ENCODE measurements around the gene GMPPA. TPM values are rescaled to one million over a fixed set of nuclear protein-coding genes. Genes with fewer than 3 reads are reported as not detected.

Gene GMPPA
- total RNA-seq, 1 donor from 2014 or later, result 42.5 TPM

DNA sequence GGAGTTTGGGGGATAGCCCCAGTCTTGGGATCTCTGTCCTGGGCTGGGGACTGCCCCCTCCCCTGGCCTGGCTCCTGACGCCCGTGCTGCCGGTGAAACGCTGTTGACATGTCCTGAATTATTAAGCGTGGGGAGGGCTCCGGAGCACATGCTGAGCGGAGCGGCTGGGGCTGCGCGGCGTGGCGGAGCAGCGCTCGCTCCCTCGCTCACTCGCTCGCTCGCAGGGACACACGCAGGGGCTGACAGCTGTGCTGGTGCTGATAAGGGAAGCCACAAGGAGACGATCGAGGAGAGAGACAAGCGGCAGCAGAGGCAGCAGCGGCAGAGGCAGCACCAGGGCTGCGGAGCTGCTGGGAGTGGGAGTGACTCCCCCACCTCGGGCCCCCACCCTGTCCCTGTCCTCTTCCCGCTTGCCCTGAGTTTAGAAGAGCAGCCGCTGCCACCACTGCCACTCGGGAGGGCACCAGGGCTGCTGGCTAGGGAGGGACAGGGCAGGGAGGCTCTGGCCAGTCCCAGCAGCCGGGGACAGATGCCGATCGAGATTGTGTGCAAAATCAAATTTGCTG is 15.6 kb downstream of the GMPPA start, which contains the start of gene ASIC4:
Gene ASIC4 (plus strand): TSS at position 287 of the 566 bp plus-strand sequence. CDS start 243 bp downstream, at position 530.
- no peak for DNase-seq (ENCODE audit: extremely low spot score, unreplicated experiment)
- Mint-ChIP-seq H3K36me3 (ENCODE audit: unreplicated experiment) (no peaks in the 10 kb centered on the region), H3K27ac (ENCODE audit: unreplicated experiment) (no peak within 1 kb of the TSS), H3K27me3 (ENCODE audit: unreplicated experiment) (peaks cover 66% of the 10 kb centered on the region), H3K4me1 (ENCODE audit: unreplicated experiment) (peaks cover 25% of the 10 kb centered on the region), H3K9me3 (ENCODE audit: unreplicated experiment) (no peaks in the 10 kb centered on the region), H3K4me3 (ENCODE audit: unreplicated experiment) (no peak within 1 kb of the TSS)
- no peak for TF ChIP-seq CTCF (IDR thresholded peaks at IDR 0.05)

DNA sequence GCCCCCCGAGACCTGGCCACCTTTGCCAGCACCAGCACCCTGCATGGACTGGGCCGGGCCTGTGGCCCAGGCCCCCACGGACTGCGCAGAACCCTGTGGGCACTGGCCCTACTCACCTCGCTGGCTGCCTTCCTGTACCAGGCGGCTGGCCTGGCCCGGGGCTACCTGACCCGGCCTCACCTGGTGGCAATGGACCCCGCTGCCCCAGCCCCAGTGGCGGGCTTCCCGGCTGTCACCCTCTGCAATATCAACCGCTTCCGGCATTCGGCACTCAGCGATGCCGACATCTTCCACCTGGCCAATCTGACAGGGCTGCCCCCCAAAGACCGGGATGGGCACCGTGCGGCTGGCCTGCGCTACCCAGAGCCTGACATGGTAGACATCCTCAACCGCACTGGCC is 16.1 kb downstream of the GMPPA start:
- peaks cover 66% of the 10 kb centered on the region for H3K27me3 Mint-ChIP-seq (ENCODE audit: unreplicated experiment)
- H3K36me3 Mint-ChIP-seq (ENCODE audit: unreplicated experiment), result no peaks in the 10 kb centered on the region
- peaks cover 20% of the 10 kb centered on the region for H3K4me1 Mint-ChIP-seq (ENCODE audit: unreplicated experiment)
- H3K9me3 Mint-ChIP-seq (ENCODE audit: unreplicated experiment), result no peaks in the 10 kb centered on the region
- no peak overlapping the region for H3K4me3 Mint-ChIP-seq (ENCODE audit: unreplicated experiment)
- H3K27ac Mint-ChIP-seq (ENCODE audit: unreplicated experiment), result no peak overlapping the region
- no peak for TF ChIP-seq CTCF (IDR thresholded peaks at IDR 0.05)
- DNase-seq (ENCODE audit: extremely low spot score, unreplicated experiment), result no peak

DNA sequence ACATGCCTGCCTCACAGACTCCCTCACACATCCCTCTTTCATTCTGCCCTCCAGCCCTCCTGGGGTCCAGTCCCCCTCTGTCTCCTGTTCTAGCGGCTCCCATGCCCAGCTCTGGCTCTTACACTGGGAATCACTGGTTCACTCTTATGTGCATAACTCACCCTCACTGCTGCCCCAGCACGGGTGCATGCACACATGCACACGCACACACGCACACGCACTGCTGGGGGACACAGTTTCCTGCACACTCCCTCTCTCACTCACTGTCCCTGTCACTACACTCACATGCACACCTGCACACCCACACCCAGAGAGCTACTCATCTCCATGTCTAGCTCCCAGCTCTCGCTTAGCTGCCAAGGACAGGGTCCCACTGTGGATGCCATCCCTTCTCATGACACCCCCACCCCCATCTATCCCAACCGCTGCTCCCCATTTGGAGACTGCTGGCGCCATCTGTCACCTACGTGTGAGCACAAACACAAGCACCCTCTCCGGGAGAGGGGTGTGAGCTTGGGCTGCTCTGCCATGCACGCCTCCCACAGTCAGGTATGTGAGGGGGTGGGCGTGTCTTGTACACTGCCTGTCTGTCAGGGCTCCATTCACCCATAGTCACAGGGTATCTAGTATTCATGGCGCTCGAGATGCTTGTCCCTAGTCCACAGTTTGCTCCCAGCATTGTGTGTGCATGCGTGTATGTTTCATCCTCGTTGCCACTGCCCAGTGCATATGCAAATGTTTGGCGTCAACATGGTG is 17.4 kb downstream of the GMPPA start:
- peaks cover 15% of the 10 kb centered on the region for H3K4me1 Mint-ChIP-seq (ENCODE audit: unreplicated experiment)
- H3K9me3 Mint-ChIP-seq (ENCODE audit: unreplicated experiment), result no peaks in the 10 kb centered on the region
- no peak for DNase-seq (ENCODE audit: extremely low spot score, unreplicated experiment)
- no peak for TF ChIP-seq CTCF (IDR thresholded peaks at IDR 0.05)
- H3K36me3 Mint-ChIP-seq (ENCODE audit: unreplicated experiment), result no peaks in the 10 kb centered on the region
- H3K4me3 Mint-ChIP-seq (ENCODE audit: unreplicated experiment), result no peak overlapping the region
- peaks cover 59% of the 10 kb centered on the region for H3K27me3 Mint-ChIP-seq (ENCODE audit: unreplicated experiment)
- no peak overlapping the region for H3K27ac Mint-ChIP-seq (ENCODE audit: unreplicated experiment)

- peaks cover 57% of the 10 kb centered on the region for H3K27me3 Mint-ChIP-seq (ENCODE audit: unreplicated experiment)
- no peaks in the 10 kb centered on the region for H3K36me3 Mint-ChIP-seq (ENCODE audit: unreplicated experiment)
- no peaks in the 10 kb centered on the region for H3K9me3 Mint-ChIP-seq (ENCODE audit: unreplicated experiment)
- peaks cover 24% of the 10 kb centered on the region for H3K4me1 Mint-ChIP-seq (ENCODE audit: unreplicated experiment)
- no peak overlapping the region for H3K27ac Mint-ChIP-seq (ENCODE audit: unreplicated experiment)
- no peak for DNase-seq (ENCODE audit: extremely low spot score, unreplicated experiment)
- no peak overlapping the region for H3K4me3 Mint-ChIP-seq (ENCODE audit: unreplicated experiment)
- TF ChIP-seq CTCF (IDR thresholded peaks at IDR 0.05), result no peak
These were observed 18.2 kb downstream of the GMPPA start for GRCh38 chr2:219516888-219517287.

GRCh38 chr2:219517954-219518778 is 19.5 kb downstream of the GMPPA start:
- Mint-ChIP-seq H3K4me1 (ENCODE audit: unreplicated experiment) (peaks cover 23% of the 10 kb centered on the region), H3K27ac (ENCODE audit: unreplicated experiment) (no peak overlapping the region), H3K9me3 (ENCODE audit: unreplicated experiment) (no peaks in the 10 kb centered on the region), H3K4me3 (ENCODE audit: unreplicated experiment) (no peak overlapping the region), H3K36me3 (ENCODE audit: unreplicated experiment) (no peaks in the 10 kb centered on the region), H3K27me3 (ENCODE audit: unreplicated experiment) (peaks cover 47% of the 10 kb centered on the region)
- TF ChIP-seq CTCF (IDR thresholded peaks at IDR 0.05), result no peak
- DNase-seq (ENCODE audit: extremely low spot score, unreplicated experiment), result no peak

All from osteocyte (in vitro differentiated cells).